ENCODE data around the gene NUP98. TPM values are rescaled to one million over a fixed set of nuclear protein-coding genes. Genes with fewer than 3 reads are reported as not detected.

Gene NUP98
- total RNA-seq, 1 experiment from 2014 or later = 128 TPM

GRCh38 chr11:3669742-3670183, 127.6 kb downstream of the NUP98 start:
- CTCF ChIA-PET = no interaction called here
- ATAC-seq = no peak

DNA sequence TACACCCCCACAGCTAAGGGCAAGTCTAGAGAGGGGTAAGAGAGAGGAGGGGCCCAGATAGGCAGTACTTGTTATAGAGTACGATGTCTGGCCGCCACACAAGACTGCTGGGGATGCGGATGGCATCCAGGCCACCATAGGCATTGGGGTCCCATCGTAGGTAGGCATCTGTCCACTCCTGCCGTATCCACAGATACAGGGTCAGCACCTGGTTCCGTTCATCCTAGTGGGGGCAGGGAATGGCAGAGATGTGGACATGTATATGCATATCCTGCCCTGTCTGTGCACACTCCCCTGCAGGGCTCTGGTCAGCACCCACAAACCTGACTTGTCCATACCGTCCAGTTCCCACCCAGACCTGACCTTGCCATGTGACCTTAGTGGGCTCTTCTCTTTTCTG, 128.2 kb downstream of the NUP98 start:
- no peak for DNase-seq
- no peaks in the 10 kb centered on the region for H3F3A ChIP-seq (ENCODE audit: low read length, unreplicated experiment)
- ATAC-seq = no peak
- no peak overlapping the region for H3K4me3 ChIP-seq (ENCODE audit: low read length)
- H3K9me2 ChIP-seq (replicated peaks; ENCODE audit: low read length) = no peaks in the 10 kb centered on the region
- ChIA-PET POLR2A (ENCODE audit: unreplicated experiment) (no interaction called here), CTCF (no interaction called here)
- peaks cover 5% of the 10 kb centered on the region for H3K4me1 ChIP-seq (ENCODE audit: insufficient read depth, low read length)
- H3K9ac ChIP-seq (ENCODE audit: low read length) = no peak overlapping the region
- TF ChIP-seq, protein P1, sequence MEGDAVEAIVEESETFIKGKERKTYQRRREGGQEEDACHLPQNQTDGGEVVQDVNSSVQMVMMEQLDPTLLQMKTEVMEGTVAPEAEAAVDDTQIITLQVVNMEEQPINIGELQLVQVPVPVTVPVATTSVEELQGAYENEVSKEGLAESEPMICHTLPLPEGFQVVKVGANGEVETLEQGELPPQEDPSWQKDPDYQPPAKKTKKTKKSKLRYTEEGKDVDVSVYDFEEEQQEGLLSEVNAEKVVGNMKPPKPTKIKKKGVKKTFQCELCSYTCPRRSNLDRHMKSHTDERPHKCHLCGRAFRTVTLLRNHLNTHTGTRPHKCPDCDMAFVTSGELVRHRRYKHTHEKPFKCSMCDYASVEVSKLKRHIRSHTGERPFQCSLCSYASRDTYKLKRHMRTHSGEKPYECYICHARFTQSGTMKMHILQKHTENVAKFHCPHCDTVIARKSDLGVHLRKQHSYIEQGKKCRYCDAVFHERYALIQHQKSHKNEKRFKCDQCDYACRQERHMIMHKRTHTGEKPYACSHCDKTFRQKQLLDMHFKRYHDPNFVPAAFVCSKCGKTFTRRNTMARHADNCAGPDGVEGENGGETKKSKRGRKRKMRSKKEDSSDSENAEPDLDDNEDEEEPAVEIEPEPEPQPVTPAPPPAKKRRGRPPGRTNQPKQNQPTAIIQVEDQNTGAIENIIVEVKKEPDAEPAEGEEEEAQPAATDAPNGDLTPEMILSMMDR (conservative IDR thresholded peaks at IDR 0.05; ENCODE audit: low read depth, low read length) = no peak
- no peak for TF ChIP-seq EZH2 (IDR thresholded peaks at IDR 0.05; ENCODE audit: low read length, unreplicated experiment)
- TF ChIP-seq EZH2phosphoT487 (IDR thresholded peaks at IDR 0.05; ENCODE audit: borderline replicate concordance, low read length) = no peak
- no peaks in the 10 kb centered on the region for H3K79me2 ChIP-seq (ENCODE audit: low read length)
- no peaks in the 10 kb centered on the region for H4K20me1 ChIP-seq (ENCODE audit: low read length)
- H3K4me2 ChIP-seq (ENCODE audit: low read length) = no peak overlapping the region
- intact Hi-C loops (cut with micrococcal nuclease) = no loop called here
- H3K36me3 ChIP-seq (ENCODE audit: low read depth, low read length) = peaks cover 11% of the 10 kb centered on the region; the same call in 1 of the 2 replicates
- H3K27ac ChIP-seq (ENCODE audit: low read length) = no peak overlapping the region
- no peaks in the 10 kb centered on the region for H3K9me3 ChIP-seq (ENCODE audit: low read length)
- no peak overlapping the region for H2AFZ ChIP-seq (ENCODE audit: low read length)
- no TSS peak for BruUV-seq (replicated peaks)
- H3K27me3 ChIP-seq (ENCODE audit: low read length) = no peaks in the 10 kb centered on the region

More at GRCh38 chr11:3669742-3670183, 127.6 kb downstream of the NUP98 start:
- Histone ChIP-seq H3K4me2 (ENCODE audit: low read length) (no peak overlapping the region), H3K4me3 (ENCODE audit: low read length) (no peak overlapping the region), H3K9me2 (replicated peaks; ENCODE audit: low read length) (no peaks in the 10 kb centered on the region), H3K27ac (ENCODE audit: low read length) (no peak overlapping the region), H3K27me3 (ENCODE audit: low read length) (no peaks in the 10 kb centered on the region), H3K9me3 (ENCODE audit: low read length) (no peaks in the 10 kb centered on the region), H3K79me2 (ENCODE audit: low read length) (no peaks in the 10 kb centered on the region), H3K9ac (ENCODE audit: low read length) (no peak overlapping the region), H3K4me1 (ENCODE audit: insufficient read depth, low read length) (peaks cover 10% of the 10 kb centered on the region), H4K20me1 (ENCODE audit: low read length) (0 out of 2 replicates have a peak, but pooled peaks cover 4% of the 10 kb centered on the region), H3K36me3 (ENCODE audit: low read depth, low read length) (peaks cover 11% of the 10 kb centered on the region; the same call in 1 of the 2 replicates), H3F3A (ENCODE audit: low read length, unreplicated experiment) (no peaks in the 10 kb centered on the region), H2AFZ (ENCODE audit: low read length) (no peak overlapping the region)
- no peak for DNase-seq
- TF ChIP-seq EZH2phosphoT487 (IDR thresholded peaks at IDR 0.05; ENCODE audit: borderline replicate concordance, low read length) = no peak
- POLR2A ChIA-PET (ENCODE audit: unreplicated experiment) = no interaction called here
- BruUV-seq (replicated peaks) = no TSS peak
- intact Hi-C loops (cut with micrococcal nuclease) = no loop called here

DNA sequence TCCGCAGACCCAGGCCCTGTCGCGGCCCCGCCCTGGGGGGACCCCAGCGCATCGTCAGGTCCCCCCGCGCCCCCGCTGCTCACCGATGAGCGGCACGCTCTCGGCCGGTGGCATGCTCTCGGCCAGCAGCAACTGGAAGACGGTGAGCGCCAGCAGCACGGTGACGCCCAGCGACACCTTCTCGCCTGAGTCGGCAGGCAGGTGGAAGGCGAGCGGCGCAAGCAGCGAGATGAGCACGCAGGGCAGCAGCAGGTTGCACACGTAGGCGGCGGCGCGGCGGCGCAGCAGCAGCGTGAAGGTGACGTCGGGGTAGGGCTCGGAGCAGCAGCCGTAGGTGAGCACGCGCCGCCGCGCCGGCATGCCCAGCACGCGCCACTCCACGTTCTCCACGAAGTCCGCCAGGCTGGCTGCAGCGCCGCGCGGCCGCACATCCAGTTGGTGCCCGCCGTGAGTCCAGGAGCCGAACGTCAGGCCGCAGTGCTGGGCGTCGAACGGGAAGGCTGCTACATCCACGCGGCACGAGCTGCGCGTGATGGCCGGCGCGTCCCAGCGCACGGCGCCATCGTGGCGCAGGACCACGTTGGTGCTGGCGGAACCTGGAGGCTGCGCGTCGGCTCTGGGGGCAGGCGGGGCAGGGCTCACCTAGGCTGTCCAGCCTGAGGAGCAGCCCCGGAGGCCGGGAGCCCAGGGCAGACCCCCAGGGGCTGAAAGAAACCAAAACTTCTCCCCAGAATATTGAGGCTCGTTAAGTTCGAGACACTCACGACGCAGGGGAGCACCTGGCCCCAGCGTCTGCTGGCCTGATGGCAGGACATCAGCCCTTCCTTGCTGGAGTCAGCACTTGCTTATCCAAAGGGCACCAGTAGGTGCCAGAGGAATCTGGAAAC, 130.0 kb downstream of the NUP98 start:
- Histone ChIP-seq H3K79me2 (ENCODE audit: low read length) (no peaks in the 10 kb centered on the region), H3K36me3 (ENCODE audit: low read depth, low read length) (0 out of 2 replicates have a peak, but pooled peaks cover 3% of the 10 kb centered on the region), H3K4me3 (ENCODE audit: low read length) (no peak overlapping the region), H2AFZ (ENCODE audit: low read length) (no peak overlapping the region), H3K27ac (ENCODE audit: low read length) (no peak overlapping the region), H3K9me3 (ENCODE audit: low read length) (no peaks in the 10 kb centered on the region), H3K27me3 (ENCODE audit: low read length) (no peaks in the 10 kb centered on the region), H3K4me2 (ENCODE audit: low read length) (no peak overlapping the region), H3K9me2 (replicated peaks; ENCODE audit: low read length) (no peaks in the 10 kb centered on the region), H3K4me1 (ENCODE audit: insufficient read depth, low read length) (no peaks in the 10 kb centered on the region), H4K20me1 (ENCODE audit: low read length) (no peaks in the 10 kb centered on the region), H3F3A (ENCODE audit: low read length, unreplicated experiment) (no peaks in the 10 kb centered on the region), H3K9ac (ENCODE audit: low read length) (no peak overlapping the region)
- POLR2A ChIA-PET (ENCODE audit: unreplicated experiment) = no interaction called here
- no peak for TF ChIP-seq EZH2phosphoT487 (IDR thresholded peaks at IDR 0.05; ENCODE audit: borderline replicate concordance, low read length)
- no peak for TF ChIP-seq EZH2 (IDR thresholded peaks at IDR 0.05; ENCODE audit: low read length, unreplicated experiment)
- TF ChIP-seq, protein P1 (conservative IDR thresholded peaks at IDR 0.05; ENCODE audit: low read depth, low read length) = no peak
- no TSS peak for BruUV-seq (replicated peaks)
- DNase-seq = no peak
- no peak for ATAC-seq
- CTCF ChIA-PET = no interaction called here
- intact Hi-C loops (cut with micrococcal nuclease) = no loop called here
